Sigmoid colon (tissue), 7 donors: ENCODE measurements around the gene SH2D7. TPM values are rescaled to one million over a fixed set of nuclear protein-coding genes. Genes with fewer than 3 reads are reported as not detected.
"Not testable (repeated sequence)": the region's sequence is repeated elsewhere in the genome, so short reads cannot be mapped to it uniquely, and the experiment has no call there.

ENCODE experiments used
- DNase-seq: peaks from one replicate; pipeline ENCODE4 v3.0.0-alpha.2; 2019
- H3K27ac ChIP-seq, 4 donors: fragments of 200-600 bp; sonication (generic); one replicate each; pipeline ENCODE4 v1.5.1; 2016 to 2019; ENCODE audit warnings: mild to moderate bottlenecking in 1 of 4
- H3K27me3 ChIP-seq, 3 donors: fragments of 200-600 bp; sonication (generic); one replicate each; pipeline ENCODE4 v1.5.1; 2019; ENCODE audit warnings: mild to moderate bottlenecking in 1 of 3
- H3K36me3 ChIP-seq, 4 donors: fragments of 200-600 bp; sonication (generic); one replicate each; pipeline ENCODE4 v1.5.1; 2016 to 2019
- H3K4me1 ChIP-seq, 4 donors: fragments of 200-600 bp; sonication (generic); one replicate each; pipeline ENCODE4 v1.5.1; 2017 to 2019
- H3K4me3 ChIP-seq, 4 donors: fragments of 200-600 bp; sonication (generic); one replicate each; pipeline ENCODE4 v1.5.1; 2017 to 2019; ENCODE audit warnings: mild to moderate bottlenecking in 2 of 4, moderate library complexity in 1 of 4
- H3K9me3 ChIP-seq, 4 donors: fragments of 200-600 bp in 3 of 4; sonication (generic) in 3 of 4; one replicate each; pipeline versions ENCODE4 v1.5.1 to v1.6.1; 2013 to 2019
- CTCF ChIP-seq, 4 experiments: fragments of 450-650 bp in 3 of 4; fragments of 200-600 bp in 1 of 4; IDR thresholded peaks; one replicate each; pipeline ENCODE4 v1.5.1; 2016 to 2019; ENCODE audit warnings: antibody characterized with exemption in 4 of 4, mild to moderate bottlenecking in 3 of 4, moderate library complexity in 2 of 4
- EP300 ChIP-seq, 4 donors: sonication (generic); formaldehyde crosslinking; IDR thresholded peaks; one replicate each; pipeline ENCODE4 v1.6.1; 2017; ENCODE audit warnings: antibody characterized with exemption in 4 of 4
- POLR2A ChIP-seq, 2 donors: fragments of 450-650 bp; IDR thresholded peaks; one replicate each; pipeline ENCODE4 v1.6.1; 2016; ENCODE audit warnings: antibody characterized with exemption in 2 of 2, mild to moderate bottlenecking in 2 of 2, moderate library complexity in 2 of 2
- POLR2AphosphoS5 ChIP-seq, 4 donors: sonication (generic); formaldehyde crosslinking; IDR thresholded peaks; one replicate each; pipeline ENCODE4 v1.6.1; 2017; ENCODE audit warnings: antibody characterized with exemption in 4 of 4
- whole genome bisulfite sequencing, 2 donors: extraction: QIAGEN DNeasy Blood & Tissue Kit; methylation state at CpG; one replicate each; pipeline ENCODE4 v1.1.7; 2013; 5-methylcytosine and 5-hydroxymethylcytosine counted together
- intact Hi-C: fragments of 100-400 bp; cut with DNase I; formaldehyde crosslinking; loops from one replicate; pipeline ENCODE4 v1.15.1; 2023
- polyA plus RNA-seq, 3 donors: library from polyadenylated mRNA; stranded (reverse); fragments of 200-250 nt; gene quantifications; one replicate each; pipeline ENCODE4 v1.2.3, GENCODE V29; 2013
- small RNA-seq, 3 donors: library from RNA; depleted of rRNA; stranded (forward); fragments of <200 nt; gene quantifications; one replicate each; pipeline ENCODE3, GENCODE V24; 2016
- total RNA-seq, 4 donors: library from RNA; depleted of rRNA; stranded (reverse); fragments of >200 nt; gene quantifications; one replicate each; pipeline ENCODE4 v1.1.0, GENCODE V29; 2016
- donor health status: healthy with polysubstance abuse.
- donor health status: Bipolar disorder and iron deficiency.
- donor health status: healthy.

Gene SH2D7
- total and polyA plus RNA-seq, 7 donors = 0.69 to 3.0 (median 2.5) TPM; not detected in 4

- H3K9me3 ChIP-seq = no peaks in the 10 kb centered on the region
- no peak for DNase-seq
- H3K27me3 ChIP-seq = no peaks in the 10 kb centered on the region
- WGBS, 2 donors = 4 to 15% methylated on average over 14 of the region's 14 CpGs
- peak overlapping the region; percentile 88 to 96 (median 91) for H3K27ac ChIP-seq
- H3K4me1 ChIP-seq = peaks cover 0 to 28% (median 19%) of the 10 kb centered on the region in 4 donors
- no peaks in the 10 kb centered on the region for H3K36me3 ChIP-seq
- no peak for TF ChIP-seq POLR2AphosphoS5 (IDR thresholded peaks at IDR 0.05)
- TF ChIP-seq CTCF (IDR thresholded peaks at IDR 0.05) = no peak
- TF ChIP-seq EP300 (IDR thresholded peaks at IDR 0.05) = no peak
- TF ChIP-seq POLR2A (IDR thresholded peaks at IDR 0.05) = no peak
- H3K4me3 ChIP-seq = peak overlapping the region; percentile 63 to 98 (median 78)
- intact Hi-C loops = loop anchor here (1.0 to 2.0 kb wide), 2 partner anchors 17 to 724 kb away; partner anchors contain the start of genes CIB2 and MORF4L1
These were observed 56.2 kb downstream of the SH2D7 start for GRCh38 chr15:78148392-78149067.

GRCh38 chr15:78149068-78149804 lies 56.9 kb downstream of the SH2D7 start, which contains the start of gene IDH3A:
TSS of gene IDH3A (plus strand) at chr15:78149362. CDS start at chr15:78149404, 42 bp downstream.
- intact Hi-C loops = loop anchor here (1.0 to 2.0 kb wide), 2 partner anchors 18 to 724 kb away; partner anchors contain the start of genes CIB2 and MORF4L1
- Histone ChIP-seq H3K4me1 (peaks cover 0 to 28% (median 19%) of the 10 kb centered on the region in 4 donors), H3K4me3 (peak within 1 kb of the TSS; percentile 63 to 98 (median 78)), H3K36me3 (no peaks in the 10 kb centered on the region), H3K27me3 (no peaks in the 10 kb centered on the region), H3K9me3 (no peaks in the 10 kb centered on the region), H3K27ac (peak within 1 kb of the TSS; percentile 88 to 96 (median 91))
- TF ChIP-seq POLR2A (IDR thresholded peaks at IDR 0.05) = peak; percentile 39 to 45
- TF ChIP-seq EP300 (IDR thresholded peaks at IDR 0.05) = no peak
- TF ChIP-seq POLR2AphosphoS5 (IDR thresholded peaks at IDR 0.05) = peak; percentile 90 to 97 (median 95)
- peak; percentile 100 for DNase-seq
- WGBS, 2 donors = 0% methylated on average over 79 of the region's 79 CpGs

- no peaks in the 10 kb centered on the region for H3K27me3 ChIP-seq
- H3K4me1 ChIP-seq = peaks cover 0 to 31% (median 25%) of the 10 kb centered on the region in 4 donors
- no peak for DNase-seq
- no peaks in the 10 kb centered on the region for H3K9me3 ChIP-seq
- peak overlapping the region; percentile 88 to 96 (median 91) for H3K27ac ChIP-seq
- no peak for TF ChIP-seq EP300 (IDR thresholded peaks at IDR 0.05)
- no peak for TF ChIP-seq POLR2AphosphoS5 (IDR thresholded peaks at IDR 0.05)
- TF ChIP-seq CTCF (IDR thresholded peaks at IDR 0.05) = no peak
- no peak for TF ChIP-seq POLR2A (IDR thresholded peaks at IDR 0.05)
- WGBS, 2 donors = 4 to 12% methylated on average over 20 of the region's 20 CpGs
- no peaks in the 10 kb centered on the region for H3K36me3 ChIP-seq
- peak overlapping the region; percentile 63 to 98 (median 78) for H3K4me3 ChIP-seq
- intact Hi-C loops = loop anchor here (1.0 to 2.0 kb wide), 2 partner anchors 19 to 723 kb away; partner anchors contain the start of genes CIB2 and MORF4L1
These were observed 57.7 kb downstream of the SH2D7 start for GRCh38 chr15:78149805-78150751.

GRCh38 chr15:78151075-78151474 lies 58.7 kb downstream of the SH2D7 start:
- H3K27me3 ChIP-seq, H3K27ac ChIP-seq, H3K36me3 ChIP-seq, H3K4me3 ChIP-seq, H3K9me3 ChIP-seq, DNase-seq, intact Hi-C loops: not testable (repeated sequence)
- WGBS, 2 donors = 96% methylated on average over 8 of the region's 8 CpGs
- H3K4me1 ChIP-seq = peaks cover 0 to 40% (median 33%) of the 10 kb centered on the region in 4 donors

Small RNAs within 50 kb of the gene (small RNA-seq; reads per million reads assigned to genes)
- 0 reads per million in 3 donors for gene RF00092

Other genes with a start within 250 kb of the SH2D7 start
- gene TBC1D2B, start 14.8 kb upstream of the SH2D7 start, total RNA-seq = 10 to 100 TPM; 25.3 to 47.1 (median 37.6) TPM
- 10 to 100 TPM in 2 of 3 donors, 1 to 10 TPM in 1; 7.6 to 30.3 (median 13.2) TPM for gene TBC1D2B, start 14.8 kb upstream of the SH2D7 start, polyA plus RNA-seq
- 10 to 100 TPM in 3 of 4 donors, 1 to 10 TPM in 1; 3.5 to 11.7 (median 10.4) TPM for gene CIB2, start 38.9 kb downstream of the SH2D7 start, total RNA-seq
- gene CIB2, start 38.9 kb downstream of the SH2D7 start, polyA plus RNA-seq = 10 to 100 TPM in 2 of 3 donors, 1 to 10 TPM in 1; 7.1 to 41.4 (median 16.9) TPM
- 100 to 1,000 TPM in 1 of 4 donors, 10 to 100 TPM in 3; 74.9 to 106 (median 93.9) TPM for gene IDH3A, start 56.8 kb downstream of the SH2D7 start, total RNA-seq
- 10 to 100 TPM; 78.1 to 85.1 (median 79.5) TPM for gene IDH3A, start 56.8 kb downstream of the SH2D7 start, polyA plus RNA-seq
- gene ACSBG1, start 142.0 kb downstream of the SH2D7 start, total RNA-seq = 1 to 10 TPM; 1.3 to 3.9 (median 2.2) TPM
- gene ACSBG1, start 142.0 kb downstream of the SH2D7 start, polyA plus RNA-seq = under 1 TPM; 0.23 to 0.60 (median 0.51) TPM
- 10 to 100 TPM in 3 of 4 donors, 1 to 10 TPM in 1; 7.4 to 17.8 (median 11.4) TPM for gene DNAJA4, start 172.0 kb downstream of the SH2D7 start, total RNA-seq
- gene DNAJA4, start 172.0 kb downstream of the SH2D7 start, polyA plus RNA-seq = 10 to 100 TPM; 16.8 to 26.1 (median 21.8) TPM
- 10 to 100 TPM; 43.2 to 58.2 (median 52.0) TPM for gene SKIC8, start 207.0 kb downstream of the SH2D7 start, total RNA-seq
- gene SKIC8, start 207.0 kb downstream of the SH2D7 start, polyA plus RNA-seq = 10 to 100 TPM; 50.4 to 81.1 (median 63.3) TPM
- gene CRABP1, start 247.8 kb downstream of the SH2D7 start, total RNA-seq = 1 to 10 TPM; 2.1 to 8.2 (median 5.3) TPM
- 1 to 10 TPM in 1 of 3 donors, not detected in 2; 3.3 TPM for gene CRABP1, start 247.8 kb downstream of the SH2D7 start, polyA plus RNA-seq